Fibroblast of the aortic adventitia (primary cell): ENCODE measurements around the gene SNX3. TPM values are rescaled to one million over a fixed set of nuclear protein-coding genes. Genes with fewer than 3 reads are reported as not detected.
A peak's percentile ranks its signal among the peaks of the same experiment; 100 is the strongest.

Experiments used
- DNase-seq: peaks from one replicate; pipeline ENCODE4 v3.0.0-alpha.2; 2010; ENCODE audit warnings: low read depth
- H3K4me3 ChIP-seq: 2 replicates; pipeline ENCODE4 v1.5.1; 2011; ENCODE audit warnings: low read depth, mild to moderate bottlenecking, control low read depth, low read length, moderate library complexity
- CTCF ChIP-seq: IDR thresholded peaks from 2 replicates; pipeline ENCODE4 v1.5.1; 2011; ENCODE audit warnings: mild to moderate bottlenecking, low read length, control low read depth, inconsistent platforms; ENCODE audit not compliant: insufficient read depth
- total RNA-seq: library from RNA; depleted of rRNA; stranded (reverse); fragments of >200 nt; gene quantifications from 2 replicates; pipeline ENCODE4 v1.2.3, GENCODE V29; 2012; ENCODE audit warnings: low replicate concordance

SNX3 gene
- total RNA-seq, 1 donor = 266 TPM

- peak; percentile 31 for TF ChIP-seq CTCF
- DNase-seq = no peak
- no peak overlapping the region for H3K4me3 ChIP-seq
Observed at GRCh38 chr6:108168501-108169463, 92.1 kb downstream of the SNX3 start.

- no peak for DNase-seq
Observed at GRCh38 chr6:108168090-108168463, 92.8 kb downstream of the SNX3 start.

GRCh38 chr6:108167449-108168089 lies 93.3 kb downstream of the SNX3 start:
- DNase-seq = no peak
- no peak overlapping the region for H3K4me3 ChIP-seq
- no peak for TF ChIP-seq CTCF

More at GRCh38 chr6:108168090-108168463, 92.8 kb downstream of the SNX3 start:
- TF ChIP-seq CTCF = no peak
- no peak overlapping the region for H3K4me3 ChIP-seq

- no peak for TF ChIP-seq CTCF
- H3K4me3 ChIP-seq = no peak overlapping the region
- no peak for DNase-seq
Observed at GRCh38 chr6:108166664-108167448, 94.0 kb downstream of the SNX3 start.

GRCh38 chr6:108165714-108166663 lies 94.9 kb downstream of the SNX3 start, which contains the start of gene NR2E1:
TSS of gene NR2E1 (plus strand) at chr6:108166022. CDS start at chr6:108166766, 744 bp downstream.
- no peak for TF ChIP-seq CTCF
- DNase-seq = peak; percentile 18

More at GRCh38 chr6:108165714-108166663, 94.9 kb downstream of the SNX3 start, which contains the start of gene NR2E1:
- peak within 1 kb of the TSS; percentile 10 for H3K4me3 ChIP-seq
